ENCODE results near the gene LGALS3BP.

- TF ChIP-seq RAD21 (IDR thresholded peaks at IDR 0.05; ENCODE audit: low read length): no peak
- TF ChIP-seq MAFK (IDR thresholded peaks at IDR 0.05; ENCODE audit: low read depth, low read length): no peak
- no peak for TF ChIP-seq CTCF (conservative IDR thresholded peaks at IDR 0.05; ENCODE audit: low read depth, low read length)
- TF ChIP-seq RFX5 (IDR thresholded peaks at IDR 0.05; ENCODE audit: low read depth, low read length): no peak
These were observed 43.5 kb upstream of the LGALS3BP start for GRCh38 chr17:79023180-79023705.
